ENCODE measurements around the gene CGB5.
A peak's percentile ranks its signal among the peaks of the same experiment; 100 is the strongest.
"Not testable (repeated sequence)": the region's sequence is repeated elsewhere in the genome, so short reads cannot be mapped to it uniquely, and the experiment has no call there.

The CGB5 gene

GRCh38 chr19:49043548-49043947, at the start of gene CGB5:
Gene CGB5, plus strand, starts transcription at chr19:49043848. Its CDS starts 362 bp downstream, at chr19:49044210.
- not testable (repeated sequence) for H3K4me3 ChIP-seq (ENCODE audit: low read length)

GRCh38 chr19:48994035-48994386, 49.6 kb upstream of the CGB5 start:
- H3K4me3 ChIP-seq (ENCODE audit: low read length): peak overlapping the region; percentile 69
- TF ChIP-seq ZNF274 (IDR thresholded peaks at IDR 0.05; ENCODE audit: low read depth, low read length): no peak

- no peak overlapping the region for H3K4me3 ChIP-seq (ENCODE audit: low read length)
- TF ChIP-seq ZNF274 (IDR thresholded peaks at IDR 0.05; ENCODE audit: low read depth, low read length): no peak
Observed at GRCh38 chr19:48997972-48998371, 45.7 kb upstream of the CGB5 start.

- no peak overlapping the region for H3K4me3 ChIP-seq (ENCODE audit: low read length)
- TF ChIP-seq ZNF274 (IDR thresholded peaks at IDR 0.05; ENCODE audit: low read depth, low read length): no peak
Observed at GRCh38 chr19:48999481-49000325, 43.9 kb upstream of the CGB5 start.

GRCh38 chr19:49004133-49004532, 39.5 kb upstream of the CGB5 start:
- H3K4me3 ChIP-seq (ENCODE audit: low read length): no peak overlapping the region
- no peak for TF ChIP-seq ZNF274 (IDR thresholded peaks at IDR 0.05; ENCODE audit: low read depth, low read length)

- TF ChIP-seq ZNF274 (IDR thresholded peaks at IDR 0.05; ENCODE audit: low read depth, low read length): no peak
- no peak overlapping the region for H3K4me3 ChIP-seq (ENCODE audit: low read length)
Observed at GRCh38 chr19:49004964-49005614, 38.6 kb upstream of the CGB5 start.

- no peak overlapping the region for H3K4me3 ChIP-seq (ENCODE audit: low read length)
- no peak for TF ChIP-seq ZNF274 (IDR thresholded peaks at IDR 0.05; ENCODE audit: low read depth, low read length)
Observed at GRCh38 chr19:49006905-49007304, 36.7 kb upstream of the CGB5 start.

GRCh38 chr19:49009828-49010227, 33.8 kb upstream of the CGB5 start:
- no peak for TF ChIP-seq ZNF274 (IDR thresholded peaks at IDR 0.05; ENCODE audit: low read depth, low read length)
- no peak overlapping the region for H3K4me3 ChIP-seq (ENCODE audit: low read length)

GRCh38 chr19:49010453-49010852, 33.2 kb upstream of the CGB5 start:
- no peak for TF ChIP-seq ZNF274 (IDR thresholded peaks at IDR 0.05; ENCODE audit: low read depth, low read length)
- no peak overlapping the region for H3K4me3 ChIP-seq (ENCODE audit: low read length)

GRCh38 chr19:49011194-49011593, 32.5 kb upstream of the CGB5 start:
- no peak for TF ChIP-seq ZNF274 (IDR thresholded peaks at IDR 0.05; ENCODE audit: low read depth, low read length)
- no peak overlapping the region for H3K4me3 ChIP-seq (ENCODE audit: low read length)

- no peak for TF ChIP-seq ZNF274 (IDR thresholded peaks at IDR 0.05; ENCODE audit: low read depth, low read length)
- H3K4me3 ChIP-seq (ENCODE audit: low read length): no peak overlapping the region
Observed at GRCh38 chr19:49014123-49014869, 29.4 kb upstream of the CGB5 start.

GRCh38 chr19:49014870-49015255, 28.8 kb upstream of the CGB5 start:
- no peak for TF ChIP-seq ZNF274 (IDR thresholded peaks at IDR 0.05; ENCODE audit: low read depth, low read length)
- H3K4me3 ChIP-seq (ENCODE audit: low read length): no peak overlapping the region

GRCh38 chr19:49016067-49016839, 27.4 kb upstream of the CGB5 start:
- H3K4me3 ChIP-seq (ENCODE audit: low read length): no peak overlapping the region
- TF ChIP-seq ZNF274 (IDR thresholded peaks at IDR 0.05; ENCODE audit: low read depth, low read length): no peak

- H3K4me3 ChIP-seq (ENCODE audit: low read length): peak within 1 kb of the TSS; percentile 33; the same call in 1 of the 2 replicates
- no peak for TF ChIP-seq ZNF274 (IDR thresholded peaks at IDR 0.05; ENCODE audit: low read depth, low read length)
Observed at GRCh38 chr19:49017041-49017665, 26.5 kb upstream of the CGB5 start, which contains the start of gene LHB. Gene LHB, minus strand, starts transcription at chr19:49017091. Its CDS starts 10 bp downstream, at chr19:49017081.
